Heart right ventricle (tissue), 16 donors: Measurements from ENCODE around the gene CTRB1. TPM values are rescaled to one million over a fixed set of nuclear protein-coding genes. Genes with fewer than 3 reads are reported as not detected.

ENCODE experiments used
- ATAC-seq, 8 donors: fragments of 200-7000 bp; cut with Tn5 transposase; one replicate each; pipeline ENCODE4 v1.9.1; 2020; ENCODE audit warnings: mild to moderate bottlenecking in 8 of 8, moderate library complexity in 8 of 8, moderate number of reproducible peaks in 1 of 8
- DNase-seq, 2 donors: peaks; one replicate each; pipeline ENCODE4 v3.0.0-alpha.2; 2020
- H3K27ac ChIP-seq, 10 donors: fragments of 200-600 bp; sonication (generic) in 2 of 10; one replicate each; pipeline versions ENCODE4 v1.5.0 to v1.8.0; 2020 to 2022; ENCODE audit warnings: mild to moderate bottlenecking in 3 of 10
- H3K27me3 ChIP-seq, 7 donors: fragments of 200-600 bp; one replicate each; pipeline ENCODE4 v1.8.0; 2021 to 2022; ENCODE audit warnings: mild to moderate bottlenecking in 2 of 7
- H3K36me3 ChIP-seq, 9 donors: fragments of 200-600 bp; sonication (generic) in 1 of 9; one replicate each; pipeline versions ENCODE4 v1.5.0 to v1.8.0; 2020 to 2022; ENCODE audit warnings: mild to moderate bottlenecking in 2 of 9
- H3K4me1 ChIP-seq, 9 donors: fragments of 200-600 bp; sonication (generic) in 1 of 9; one replicate each; pipeline versions ENCODE4 v1.5.0 to v1.8.0; 2020 to 2022; ENCODE audit warnings: mild to moderate bottlenecking in 4 of 9
- H3K4me3 ChIP-seq, 10 donors: fragments of 200-600 bp; sonication (generic) in 2 of 10; one replicate each; pipeline versions ENCODE4 v1.5.0 to v1.8.0; 2020 to 2022; ENCODE audit warnings: mild to moderate bottlenecking in 7 of 10, moderate library complexity in 2 of 10
- H3K9me3 ChIP-seq, 11 donors: fragments of 200-600 bp in 10 of 11; sonication (generic) in 2 of 11; one replicate each; pipeline versions ENCODE4 v1.5.0 to v1.8.0; 2013 to 2022; ENCODE audit warnings: mild to moderate bottlenecking in 2 of 11, control low read depth in 1 of 11, moderate library complexity in 1 of 11
- WGBS, 2 donors: extraction: QIAGEN DNeasy Blood & Tissue Kit; methylation state at CpG; one replicate each; pipeline ENCODE4 v1.1.7; 2013; ENCODE audit warnings: inconsistent platforms in 1 of 2; 5-methylcytosine and 5-hydroxymethylcytosine counted together
- intact Hi-C, 10 donors: fragments of 100-400 bp; cut with DNase I; formaldehyde crosslinking; loops; one replicate each; pipeline versions ENCODE4 v1.11.1 to v1.14.2; 2022
- polyA plus RNA-seq, 2 donors: library from polyadenylated mRNA; stranded (reverse); fragments of 200-250 nt; gene quantifications; one replicate each; pipeline ENCODE4 v1.2.3, GENCODE V29; 2013
- total RNA-seq, 10 donors: library from RNA; stranded (reverse); fragmentation: NEBNext Ultra II Directional in 3 of 10; extraction: Animal tissue kit (Norgen Biotek cat#: 25700) in 3 of 10; gene quantifications; one replicate each; pipeline versions ENCODE4 v1.2.1 to v1.2.4, GENCODE V29; 2021 to 2023
- TF ChIP-seq, protein P1 (sequence below), 9 donors: fragments of 200-600 bp; sonication (generic) in 2 of 9; IDR thresholded peaks; one replicate each; pipeline versions ENCODE4 v1.5.0 to v1.8.0; 2021 to 2022; ENCODE audit warnings: antibody characterized with exemption in 9 of 9, mild to moderate bottlenecking in 5 of 9, moderate library complexity in 1 of 9
- donor health status: Arrhythmogenic right ventricular cardiomyopathy.
- donor health status: ischemic (EF 13 %, LVEDD 7.1; RV severe dilation, severe dysfunction).
- donor health status: healthy with polysubstance abuse.
- donor health status: DM: no; HTN: yes; CAD: no.
- donor health status: DM: no; HTN: no; CAD: no.
- donor health status: ischemic (EF 25% LVEDD 6.9; RV normal size, moderate dysfunction).
- donor health status: ischemic (EF 25% LVEDD 5.7; RV mildly dilated, moderate dysfunction).
- donor health status: healthy.
- donor health status: DM: yes; HTN: yes; CAD: no.
- donor health status: Ischemic cardiomyopathy.
- donor health status: ischemic (EF 35%, LVEDD 5.7; RV mildly dilated, moderate dysfunction).
- donor health status: nonischemic (EF 11% LVEDD 7.7; RV severe dilation, severe dysfunction).
- donor health status: DM: yes; HTN: yes; CAD: no.
- donor health status: PGD.
- donor health status: ischemic (EF 29% LVEDD 5.4; RV normal size, mild dysfunction).
- donor health status: nonischemic (EF 23%, LVEDD 6.1; RV moderate dilation, normal function).

The CTRB1 gene
- total and polyA plus RNA-seq, 12 donors = 1.0 to 3.8 (median 2.4) TPM; not detected in 4

DNA sequence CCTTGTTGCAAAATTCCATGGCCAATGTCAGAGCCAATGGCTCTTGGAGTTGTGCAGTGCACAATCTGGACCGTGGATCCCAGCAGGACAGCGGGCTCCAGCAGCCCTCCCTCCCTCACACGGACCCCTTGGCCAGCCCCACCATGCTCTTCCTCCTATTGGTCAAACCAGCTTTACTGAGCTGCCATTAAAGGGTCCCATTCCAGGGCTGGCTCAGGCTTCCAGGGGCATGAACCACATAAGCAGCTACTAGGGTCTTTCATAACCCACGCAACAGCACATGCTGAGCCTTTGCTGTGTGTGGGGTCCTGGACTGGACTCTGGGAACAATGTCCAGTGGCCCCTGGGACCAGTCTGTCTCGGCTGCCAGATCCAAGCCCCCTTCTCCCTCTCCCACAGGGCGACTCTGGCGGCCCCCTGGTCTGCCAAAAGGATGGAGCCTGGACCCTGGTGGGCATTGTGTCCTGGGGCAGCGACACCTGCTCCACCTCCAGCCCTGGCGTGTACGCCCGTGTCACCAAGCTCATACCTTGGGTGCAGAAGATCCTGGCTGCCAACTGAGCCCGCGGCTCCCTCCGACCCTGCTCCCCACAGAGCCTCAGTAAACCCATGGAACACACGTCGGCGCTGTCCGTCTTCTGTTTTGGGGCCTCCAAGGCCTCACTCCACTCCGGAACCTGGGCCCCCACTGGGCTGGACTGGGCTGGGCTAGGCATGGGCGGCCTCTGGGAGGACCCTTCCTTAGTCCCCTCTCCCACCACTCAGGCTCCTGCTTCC, 5.7 kb downstream of the CTRB1 start:
- 67 to 72% methylated on average over 20 of the region's 20 CpGs for WGBS, 2 donors
- Histone ChIP-seq H3K36me3 (peaks cover 0 to 23% (median 19%) of the 10 kb centered on the region in 9 donors), H3K9me3 (no peaks in the 10 kb centered on the region), H3K4me3 (no peak overlapping the region), H3K4me1 (peaks cover 0 to 39% (median 4%) of the 10 kb centered on the region in 9 donors), H3K27ac (no peak overlapping the region), H3K27me3 (peaks cover 0 to 23% (median 0%) of the 10 kb centered on the region in 7 donors)
- peak in 5 of 8 donors; percentile 2 to 29 (median 9) for ATAC-seq
- DNase-seq = no peak
- intact Hi-C loops = loop anchor here in 8 of 10 donors (2.0 kb wide), 1 partner anchor 18 kb away; the partner anchor contains the start of gene CTRB2 (in 8 of the 8)
- TF ChIP-seq, protein P1, sequence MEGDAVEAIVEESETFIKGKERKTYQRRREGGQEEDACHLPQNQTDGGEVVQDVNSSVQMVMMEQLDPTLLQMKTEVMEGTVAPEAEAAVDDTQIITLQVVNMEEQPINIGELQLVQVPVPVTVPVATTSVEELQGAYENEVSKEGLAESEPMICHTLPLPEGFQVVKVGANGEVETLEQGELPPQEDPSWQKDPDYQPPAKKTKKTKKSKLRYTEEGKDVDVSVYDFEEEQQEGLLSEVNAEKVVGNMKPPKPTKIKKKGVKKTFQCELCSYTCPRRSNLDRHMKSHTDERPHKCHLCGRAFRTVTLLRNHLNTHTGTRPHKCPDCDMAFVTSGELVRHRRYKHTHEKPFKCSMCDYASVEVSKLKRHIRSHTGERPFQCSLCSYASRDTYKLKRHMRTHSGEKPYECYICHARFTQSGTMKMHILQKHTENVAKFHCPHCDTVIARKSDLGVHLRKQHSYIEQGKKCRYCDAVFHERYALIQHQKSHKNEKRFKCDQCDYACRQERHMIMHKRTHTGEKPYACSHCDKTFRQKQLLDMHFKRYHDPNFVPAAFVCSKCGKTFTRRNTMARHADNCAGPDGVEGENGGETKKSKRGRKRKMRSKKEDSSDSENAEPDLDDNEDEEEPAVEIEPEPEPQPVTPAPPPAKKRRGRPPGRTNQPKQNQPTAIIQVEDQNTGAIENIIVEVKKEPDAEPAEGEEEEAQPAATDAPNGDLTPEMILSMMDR (IDR thresholded peaks at IDR 0.05) = no peak

DNA sequence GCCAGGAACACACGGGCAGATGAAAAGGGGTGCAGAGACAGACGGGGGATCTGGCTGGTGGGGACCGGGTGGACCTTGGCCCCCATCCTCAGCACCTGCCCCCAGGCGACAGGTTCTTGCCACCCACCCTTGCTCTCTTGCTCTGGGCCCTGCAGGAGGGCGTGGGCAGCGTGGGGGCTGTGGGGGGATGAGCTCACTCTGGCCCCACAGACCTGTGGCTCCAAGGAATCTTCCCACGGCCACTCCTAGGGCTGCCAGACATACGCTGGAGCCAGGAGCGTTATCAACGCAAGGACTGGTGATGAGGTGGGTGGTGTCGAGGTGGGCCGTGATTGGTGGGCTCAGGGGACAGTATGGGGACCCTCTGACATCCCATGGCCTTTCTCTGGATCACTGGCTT, 6.3 kb downstream of the CTRB1 start:
- Histone ChIP-seq H3K27me3 (peaks cover 0 to 23% (median 0%) of the 10 kb centered on the region in 7 donors), H3K4me3 (no peak overlapping the region), H3K9me3 (no peaks in the 10 kb centered on the region), H3K4me1 (peaks cover 0 to 43% (median 4%) of the 10 kb centered on the region in 9 donors), H3K27ac (no peak overlapping the region), H3K36me3 (peaks cover 0 to 29% (median 25%) of the 10 kb centered on the region in 9 donors)
- DNase-seq (no peak), ATAC-seq (peak in 4 of 8 donors; percentile 2 to 21 (median 4))
- intact Hi-C loops = loop anchor here in 8 of 10 donors (2.0 kb wide), 1 partner anchor 18 kb away; the partner anchor contains the start of gene CTRB2 (in 8 of the 8)
- TF ChIP-seq, protein P1 (IDR thresholded peaks at IDR 0.05) = no peak
- 47 to 51% methylated on average over 12 of the region's 12 CpGs for WGBS, 2 donors

DNA sequence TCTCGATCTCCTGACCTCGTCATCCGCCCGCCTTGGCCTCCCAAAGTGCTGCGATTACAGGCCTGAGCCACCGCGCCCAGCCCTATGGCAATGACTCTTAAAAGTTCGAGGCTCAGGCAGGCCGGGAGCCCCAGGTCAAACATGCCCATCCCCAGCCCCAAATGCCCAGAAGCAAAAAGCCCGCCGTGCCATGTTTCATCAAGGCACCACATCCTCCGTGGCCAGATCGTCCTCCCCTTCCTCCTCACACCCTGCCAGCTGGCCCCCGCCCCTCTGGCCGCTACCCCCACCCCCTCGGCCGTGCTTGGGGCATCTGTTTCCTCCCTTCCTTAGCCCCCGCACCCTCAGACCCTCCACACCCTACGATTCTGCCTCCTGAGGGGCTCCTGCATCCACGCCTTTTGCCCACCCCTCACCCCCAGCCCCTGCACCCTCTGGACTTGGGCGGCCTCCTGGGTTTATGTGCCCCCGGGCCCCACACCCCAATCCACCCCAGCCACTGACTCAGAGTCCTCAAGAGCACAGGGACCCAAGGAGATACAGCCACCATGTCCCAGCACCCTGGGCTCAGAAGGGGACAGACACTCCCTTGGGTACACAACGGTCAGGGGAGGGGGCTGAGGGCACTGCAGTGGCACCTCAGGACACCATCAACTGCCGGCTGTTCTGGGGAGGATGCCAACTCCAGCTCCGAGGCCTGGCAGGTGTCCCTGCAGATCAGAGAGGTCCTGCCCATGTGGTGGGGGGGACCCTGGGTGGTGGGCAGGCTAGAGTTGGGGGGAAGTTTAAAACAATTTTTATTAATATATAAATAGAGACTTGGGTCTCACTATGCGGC, 7.1 kb downstream of the CTRB1 start:
- Histone ChIP-seq H3K27ac (no peak overlapping the region), H3K27me3 (peaks cover 0 to 23% (median 0%) of the 10 kb centered on the region in 7 donors), H3K9me3 (no peaks in the 10 kb centered on the region), H3K36me3 (peaks cover 0 to 35% (median 29%) of the 10 kb centered on the region in 9 donors), H3K4me1 (peaks cover 0 to 51% (median 12%) of the 10 kb centered on the region in 9 donors), H3K4me3 (no peak overlapping the region)
- DNase-seq (no peak), ATAC-seq (peak in 5 of 8 donors; percentile 2 to 32 (median 15))
- 63 to 72% methylated on average over 25 to 26 of the region's 26 CpGs for WGBS, 2 donors
- intact Hi-C loops = loop anchor here in 9 of 10 donors (2.0 kb wide), 1 partner anchor 19 kb away; the partner anchor contains the start of gene CTRB2 (in 9 of the 9)
- TF ChIP-seq, protein P1 (IDR thresholded peaks at IDR 0.05) = no peak
